Measurements from ENCODE around the gene PDZD7. TPM values are rescaled to one million over a fixed set of nuclear protein-coding genes. Genes with fewer than 3 reads are reported as not detected.
A peak's percentile ranks its signal among the peaks of the same experiment; 100 is the strongest.
"Not testable (repeated sequence)": the region's sequence is repeated elsewhere in the genome, so short reads cannot be mapped to it uniquely, and the experiment has no call there.

Gene PDZD7
- polyA plus RNA-seq, 3 donors = 1.2 to 1.9 (median 1.8) TPM

GRCh38 chr10:101041252-101041761, 10.4 kb upstream of the PDZD7 start:
- peak in 2 of 3 donors; percentile 70 to 78 for DNase-seq (ENCODE audit: low read depth in 3 of 3, low spot score in 2 of 3)

- DNase-seq (ENCODE audit: low read depth in 3 of 3, low spot score in 2 of 3) = no peak
Measured at GRCh38 chr10:101040851-101041250, 9.9 kb upstream of the PDZD7 start.

DNA sequence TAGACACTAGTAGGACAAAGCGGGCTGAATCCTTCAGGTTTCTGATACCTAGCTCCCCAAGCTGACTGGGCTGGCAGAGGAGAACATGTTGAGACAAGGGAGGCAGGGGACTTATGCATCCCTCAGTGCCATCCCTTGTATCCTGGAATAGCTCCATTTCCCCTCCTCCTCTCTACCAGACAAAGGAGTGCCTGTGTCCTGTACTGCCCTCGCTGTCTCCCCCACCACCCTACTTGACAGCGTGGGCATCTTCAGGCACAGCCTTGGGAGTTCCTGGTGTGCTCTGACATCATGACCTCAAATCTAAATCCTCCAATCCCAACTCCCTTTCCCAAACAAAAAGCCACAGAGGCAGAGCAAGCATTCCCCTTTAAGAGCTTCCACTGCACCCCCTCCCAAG, 9.1 kb upstream of the PDZD7 start:
- DNase-seq (ENCODE audit: low read depth in 3 of 3, low spot score in 2 of 3) = no peak

DNA sequence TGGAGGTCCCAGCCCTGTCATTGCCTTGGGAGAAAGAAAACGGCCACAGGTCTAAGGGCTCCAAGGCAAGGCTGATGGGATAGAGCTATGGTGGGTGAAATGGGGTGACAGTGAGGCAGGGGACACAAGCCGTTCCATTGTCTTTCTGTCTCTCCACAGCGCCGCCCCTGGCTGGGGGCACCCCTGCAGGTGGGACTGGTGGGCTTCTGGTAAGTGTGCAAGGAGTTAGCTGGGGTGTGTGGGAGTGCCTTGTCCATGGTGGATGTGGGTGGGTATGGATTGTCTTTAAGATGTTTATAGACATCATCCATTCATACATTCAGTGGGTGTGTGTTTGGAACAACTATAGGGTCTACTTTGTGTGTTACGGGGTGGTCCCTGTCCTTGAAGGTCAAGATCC, 7.6 kb upstream of the PDZD7 start:
- no peak for DNase-seq (ENCODE audit: low read depth in 3 of 3, low spot score in 2 of 3)

GRCh38 chr10:101036726-101037125, 5.8 kb upstream of the PDZD7 start:
- DNase-seq (ENCODE audit: low read depth in 3 of 3, low spot score in 2 of 3) = no peak

- no peak for DNase-seq (ENCODE audit: low read depth in 3 of 3, low spot score in 2 of 3)
Measured at GRCh38 chr10:101035916-101036702, 5.2 kb upstream of the PDZD7 start.

- DNase-seq (ENCODE audit: low read depth in 3 of 3, low spot score in 2 of 3) = no peak
Measured at GRCh38 chr10:101035314-101035713, 4.4 kb upstream of the PDZD7 start.

DNA sequence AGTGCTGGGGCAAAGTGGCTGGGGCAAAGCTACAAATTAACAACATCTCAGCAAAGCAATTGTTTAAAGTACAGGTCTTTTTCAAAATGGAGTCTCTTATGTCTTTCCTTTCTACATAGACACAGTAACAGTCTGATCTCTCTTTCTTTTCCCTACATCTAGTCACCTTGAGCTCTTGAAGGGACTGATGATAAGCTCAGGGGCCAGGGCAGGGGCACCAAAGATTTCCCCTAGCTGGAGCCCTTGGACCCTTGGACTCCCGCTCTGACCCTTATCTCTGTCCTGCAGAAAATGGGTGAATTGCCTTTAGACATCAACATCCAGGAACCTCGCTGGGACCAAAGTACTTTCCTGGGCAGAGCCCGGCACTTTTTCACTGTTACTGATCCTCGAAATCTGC, 3.5 kb upstream of the PDZD7 start:
- DNase-seq (ENCODE audit: low read depth in 3 of 3, low spot score in 2 of 3) = not testable (repeated sequence)

GRCh38 chr10:101033276-101033675, 2.3 kb upstream of the PDZD7 start:
- DNase-seq (ENCODE audit: low read depth in 3 of 3, low spot score in 2 of 3) = no peak

DNA sequence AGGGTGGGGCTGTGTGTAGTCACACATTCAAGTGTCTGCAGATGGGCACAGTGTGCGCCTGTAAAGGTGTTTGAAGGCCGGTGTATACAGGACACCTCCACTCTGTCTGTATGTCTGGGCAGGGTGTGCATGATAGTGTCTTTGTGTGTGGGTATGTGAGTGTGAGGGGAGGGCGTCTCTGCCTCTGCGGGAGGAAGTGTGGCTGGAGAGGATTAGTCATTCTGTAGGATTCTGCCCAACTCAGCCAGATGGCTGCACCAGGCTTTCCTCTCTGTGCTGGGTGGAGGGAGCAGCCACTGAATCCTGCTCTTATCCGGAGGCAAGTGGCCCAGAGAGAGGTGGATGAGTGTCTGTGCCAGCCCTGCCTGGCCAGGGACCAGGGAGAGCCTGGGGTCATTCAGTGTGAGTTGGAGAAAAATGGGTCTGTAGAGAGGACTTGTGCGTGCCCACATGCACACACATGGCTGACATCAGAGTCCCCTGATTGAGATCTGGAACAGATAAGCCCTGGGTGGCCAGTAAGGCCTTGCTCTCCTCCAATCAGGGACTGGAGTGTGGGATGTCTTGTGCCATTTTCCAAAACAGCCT, 1.8 kb upstream of the PDZD7 start:
- DNase-seq (ENCODE audit: low read depth in 3 of 3, low spot score in 2 of 3) = no peak

GRCh38 chr10:101031796-101032636, 1.1 kb upstream of the PDZD7 start:
- no peak for DNase-seq (ENCODE audit: low read depth in 3 of 3, low spot score in 2 of 3)

DNA sequence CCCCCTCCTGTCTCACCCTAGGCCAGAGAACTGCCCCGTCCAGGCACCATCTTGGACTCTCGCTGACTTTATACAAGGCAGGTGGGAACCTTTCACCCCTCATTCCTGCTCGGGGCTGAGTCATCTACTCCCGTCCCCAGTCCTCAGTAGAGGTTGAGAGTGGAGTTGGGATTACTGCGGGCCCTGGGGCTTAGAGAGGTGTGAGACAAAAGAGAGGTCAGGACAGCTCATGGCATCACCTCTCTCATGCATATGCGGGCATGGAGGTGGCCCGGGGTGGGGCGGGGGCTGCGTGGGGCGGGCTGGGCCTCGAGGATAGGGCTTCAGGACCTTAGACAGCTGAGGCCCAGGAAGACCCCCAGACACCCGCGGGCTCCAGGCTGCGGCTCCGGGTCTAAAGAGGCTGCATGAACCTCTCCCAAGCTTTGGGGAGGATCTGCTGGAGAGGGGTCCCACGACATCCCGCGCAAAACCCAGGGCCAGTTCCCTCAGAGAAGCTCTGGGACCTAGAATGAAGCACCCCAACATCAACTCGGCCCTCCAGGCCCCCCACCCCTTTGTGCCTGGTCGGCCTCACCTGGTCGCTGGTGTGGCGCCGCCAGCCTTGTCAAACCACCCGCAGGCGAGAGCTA, 317 bp downstream of the PDZD7 start:
- DNase-seq (ENCODE audit: low read depth in 3 of 3, low spot score in 2 of 3) = no peak

- DNase-seq (ENCODE audit: low read depth in 3 of 3, low spot score in 2 of 3) = no peak
Measured at GRCh38 chr10:101029520-101030295, 1.2 kb downstream of the PDZD7 start.

DNA sequence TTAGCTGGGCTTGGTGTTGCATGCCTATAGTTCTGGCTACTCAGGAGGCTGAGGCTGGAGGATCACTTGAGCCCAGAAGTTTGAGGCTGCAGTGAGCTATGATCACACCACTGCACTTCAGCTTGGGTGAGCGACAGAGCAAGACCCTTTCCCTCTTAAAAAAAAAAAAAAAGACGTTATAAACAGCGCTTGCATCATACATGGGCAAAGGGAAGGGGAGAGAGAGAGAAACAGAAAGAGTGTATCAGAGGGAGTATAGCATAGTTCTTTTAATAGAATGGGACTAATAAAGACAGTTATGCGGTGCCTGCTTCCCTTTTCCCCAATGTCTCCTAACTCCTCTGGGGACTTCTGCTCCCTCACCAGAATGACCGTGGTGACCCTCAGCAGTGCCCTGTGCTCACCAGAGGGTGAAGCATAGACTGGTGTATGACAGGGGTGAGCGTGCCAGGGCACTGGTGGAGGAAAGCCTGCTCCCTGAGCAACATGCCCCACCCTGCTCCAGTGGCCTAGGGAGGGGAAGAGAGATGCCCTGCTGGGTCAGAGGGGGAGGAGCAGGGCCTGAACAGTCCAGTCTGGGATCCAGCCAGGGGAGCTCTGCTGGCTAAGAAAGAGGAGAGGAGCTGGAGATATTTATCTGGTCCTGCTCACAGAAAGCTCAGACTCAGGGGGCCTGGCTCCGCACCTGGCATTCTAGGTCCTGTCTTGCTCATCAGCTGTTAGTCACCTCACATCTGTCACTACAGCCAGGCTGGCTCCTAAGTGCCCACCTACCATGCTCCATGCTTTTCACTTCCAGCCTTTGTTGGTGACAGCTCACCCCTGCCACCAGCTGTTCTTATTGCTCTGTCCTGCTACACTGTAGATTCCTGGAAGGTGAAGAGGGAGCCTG, 2.2 kb downstream of the PDZD7 start:
- DNase-seq (ENCODE audit: low read depth in 3 of 3, low spot score in 2 of 3) = no peak

DNA sequence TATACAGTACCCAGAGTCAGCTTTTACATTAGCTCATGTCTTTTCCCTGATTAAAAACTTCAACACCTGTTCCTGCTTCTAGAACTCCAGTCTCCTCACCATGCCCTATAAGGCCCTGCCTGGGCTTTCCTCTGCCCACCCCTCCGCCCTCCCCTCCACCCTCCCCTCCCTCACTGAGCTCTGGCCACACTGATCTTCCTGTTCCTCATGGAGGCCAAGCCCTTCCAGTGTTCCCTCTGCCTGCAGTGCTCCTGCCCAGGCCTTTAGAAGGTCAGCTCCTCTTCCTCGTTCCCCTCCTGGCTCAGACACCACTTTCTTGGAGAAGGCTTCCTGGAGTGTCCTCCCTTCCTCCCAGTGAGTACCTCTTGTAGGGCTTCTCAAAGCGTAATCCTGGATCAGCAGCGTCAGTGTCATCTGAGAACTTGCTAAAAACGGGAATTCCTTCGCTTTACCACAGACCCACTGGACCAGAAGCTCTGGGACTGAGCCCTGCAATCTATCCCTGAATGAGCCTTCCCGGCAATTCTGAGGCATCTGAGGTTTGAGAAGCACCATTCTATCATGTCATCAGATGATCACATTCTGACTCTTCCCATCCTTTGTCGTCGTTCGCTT, 3.7 kb downstream of the PDZD7 start:
- no peak for DNase-seq (ENCODE audit: low read depth in 3 of 3, low spot score in 2 of 3)

DNA sequence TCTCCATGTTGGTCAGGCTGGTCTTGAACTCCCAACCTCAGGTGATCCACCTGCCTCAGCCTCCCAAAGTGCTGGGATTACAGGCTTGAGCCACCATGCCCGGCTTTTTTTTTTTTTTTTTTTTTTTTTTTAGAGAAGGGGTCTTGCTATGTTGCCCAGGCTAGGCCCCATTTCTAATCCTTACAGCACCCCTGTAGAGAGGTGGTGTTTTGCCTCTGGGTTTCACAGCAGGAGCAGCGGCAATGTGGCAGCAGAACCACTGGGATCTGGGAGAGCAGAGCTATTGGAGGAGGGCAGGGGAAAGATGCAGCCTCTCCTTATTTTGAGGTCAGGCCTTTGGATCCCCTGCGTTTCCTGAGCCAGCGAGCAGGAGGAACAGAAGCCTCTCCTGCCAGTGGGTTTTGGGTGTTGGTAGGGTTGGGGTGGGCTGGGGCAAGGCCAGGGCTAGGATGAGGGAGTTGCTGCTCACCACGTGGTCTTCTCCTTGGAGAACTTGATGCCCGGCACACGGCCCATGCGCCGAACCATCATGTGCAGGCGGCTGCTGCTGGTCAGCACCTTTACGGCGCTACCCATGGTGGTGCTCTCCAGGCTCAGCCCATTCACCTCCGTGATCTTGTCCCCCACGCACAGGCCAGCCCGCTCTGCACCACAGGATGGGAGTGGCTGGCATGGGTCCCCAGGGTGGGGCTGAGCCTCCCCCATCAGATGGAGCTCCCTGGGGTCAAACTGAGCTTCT, 7.8 kb downstream of the PDZD7 start:
- DNase-seq (ENCODE audit: low read depth in 3 of 3, low spot score in 2 of 3) = no peak

DNA sequence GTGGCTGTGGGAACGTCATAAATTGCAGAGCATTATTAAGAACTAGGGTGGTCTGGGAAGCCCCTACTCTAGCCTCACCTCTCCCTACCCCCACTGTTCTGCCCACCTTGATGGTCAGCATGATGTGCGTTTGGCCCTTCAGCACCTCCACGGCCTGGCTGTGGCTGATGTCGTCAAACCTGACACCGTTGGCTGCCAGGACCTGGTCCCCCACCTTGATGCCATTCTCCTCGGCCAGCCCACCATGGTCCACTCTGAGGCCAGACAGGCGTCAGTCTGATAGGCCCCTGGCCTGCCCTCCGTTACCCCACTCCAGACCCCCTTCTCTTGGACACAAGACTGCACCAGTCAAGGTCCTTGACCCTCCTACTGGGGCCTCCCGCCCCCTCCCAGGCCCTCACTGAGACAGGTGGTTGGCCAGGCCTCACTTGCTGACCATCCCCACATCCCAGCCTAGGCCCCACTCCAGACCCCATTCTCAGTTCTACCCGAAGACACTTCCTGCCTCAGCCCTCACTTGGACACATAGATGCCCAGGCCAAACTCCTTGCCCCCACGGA, 9.2 kb downstream of the PDZD7 start:
- DNase-seq (ENCODE audit: low read depth in 3 of 3, low spot score in 2 of 3) = no peak

DNA sequence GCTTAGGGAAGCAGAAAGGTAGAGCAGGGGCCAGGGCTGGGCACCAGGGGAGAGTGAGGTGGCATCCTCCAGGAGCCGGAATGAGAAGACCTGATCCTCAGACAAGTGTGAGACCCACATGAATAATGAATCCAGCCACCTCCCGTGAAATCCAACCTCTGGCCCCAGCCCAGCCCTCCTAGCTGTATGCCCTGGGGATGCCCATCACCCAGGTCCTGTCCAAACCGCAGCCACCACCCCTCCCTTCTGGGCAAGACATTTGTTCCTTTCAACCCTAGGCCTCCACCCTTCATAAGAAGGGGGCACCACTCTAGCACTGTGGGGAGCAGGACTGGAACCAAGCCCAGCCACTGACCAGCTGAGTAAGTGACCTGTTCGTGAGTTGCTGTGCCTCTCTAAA, 9.7 kb downstream of the PDZD7 start:
- no peak for DNase-seq (ENCODE audit: low read depth in 3 of 3, low spot score in 2 of 3)
